HCT116 (cell line): ENCODE data around the gene HOXA1. TPM values are rescaled to one million over a fixed set of nuclear protein-coding genes. Genes with fewer than 3 reads are reported as not detected.

Experiments
- ATAC-seq: fragments of 200-7000 bp; cut with Tn5 transposase; 2 replicates; pipeline ENCODE4 v1.9.1; 2020; ENCODE audit warnings: mild to moderate bottlenecking, moderate library complexity
- BruUV-seq: library from RNA; stranded (reverse); fragments of 400-500 nt; replicated peaks from 2 replicates; lab custom pipeline; 2021; lab: Mats Ljungman, UMichigan
- CTCF ChIA-PET: fragments of 300-600 bp; sonication (Branson Sonifier 250); formaldehyde crosslinking; loops from one replicate; lab custom pipeline; 2021; ENCODE audit warnings: antibody characterized with exemption; lab: Charles Lee
- POLR2A ChIA-PET: fragments of 300-600, 350-600 bp; sonication (Branson Sonifier 250); formaldehyde crosslinking; loops from one replicate; lab custom pipeline; 2021; ENCODE audit warnings: antibody characterized with exemption; lab: Charles Lee
- RAD21 ChIA-PET, 2 experiments: fragments of 300-600 bp; sonication (Branson Sonifier 250); formaldehyde crosslinking; loops; one replicate each; lab custom pipeline; 2023; ENCODE audit warnings: low total read pairs in 2 of 2; ENCODE audit not compliant: uncharacterized antibody in 2 of 2, unreplicated experiment in 2 of 2, low non-redundant PET in 1 of 2; lab: Charles Lee
- DNase-seq: peaks from one replicate; pipeline ENCODE4 v3.0.0-alpha.2; 2010; ENCODE audit warnings: low read depth, low spot score
- H2AFZ ChIP-seq: fragments of 200-600 bp; shearing (Covaris generic), sonication (generic); 2 replicates; pipeline ENCODE4 v1.6.1; 2017; ENCODE audit warnings: low read depth, mixed run types, mixed read lengths, antibody characterized with exemption, low read length; ENCODE audit not compliant: poor library complexity, severe bottlenecking
- H3K27ac ChIP-seq: 2 replicates; pipeline ENCODE4 v1.5.1; 2012; ENCODE audit warnings: low read depth, low read length
- H3K27me3 ChIP-seq: fragments of 200-600 bp; sonication (generic); 2 replicates; pipeline ENCODE4 v1.6.1; 2016; ENCODE audit warnings: mixed run types, low read length, mixed read lengths; ENCODE audit not compliant: insufficient read depth
- H3K36me3 ChIP-seq, 2 experiments: fragments of 200-500 bp in 1 of 2; fragments of 200-600 bp in 1 of 2; sonication (Bioruptor generic) in 1 of 2; sonication (generic) in 1 of 2; 2 replicates each; pipeline versions ENCODE4 v1.5.1 to v1.6.1; 2014 to 2016; ENCODE audit warnings: low read length in 2 of 2, inconsistent platforms in 1 of 2, mixed read lengths in 1 of 2, mixed run types in 1 of 2; ENCODE audit not compliant: insufficient read depth in 2 of 2, control insufficient read depth in 1 of 2
- H3K4me1 ChIP-seq, 2 experiments: fragments of 200-600 bp in 1 of 2; sonication (generic) in 1 of 2; 2 replicates each; pipeline versions ENCODE4 v1.5.1 to v1.6.1; 2012 to 2017; ENCODE audit warnings: low read length in 2 of 2, inconsistent platforms in 1 of 2, mild to moderate bottlenecking in 1 of 2, mixed read lengths in 1 of 2, mixed run types in 1 of 2, moderate library complexity in 1 of 2; ENCODE audit not compliant: insufficient read depth in 2 of 2, control insufficient read depth in 1 of 2
- H3K4me2 ChIP-seq: fragments of 200-600 bp; sonication (generic); 2 replicates; pipeline ENCODE4 v1.6.1; 2017; ENCODE audit warnings: mixed run types, low read length, mixed read lengths
- H3K4me3 ChIP-seq, 2 experiments: fragments of 200-600 bp in 1 of 2; sonication (generic) in 1 of 2; replicated peaks in 1 of 2; 2 replicates each; pipeline ENCODE4 v1.5.1; 2011 to 2016; ENCODE audit warnings: low read length in 2 of 2, control low read depth in 1 of 2, low read depth in 1 of 2, mild to moderate bottlenecking in 1 of 2, mixed read lengths in 1 of 2, mixed run types in 1 of 2
- H3K79me2 ChIP-seq: fragments of 200-600 bp; sonication (generic); 2 replicates; pipeline ENCODE4 v1.6.1; 2017; ENCODE audit warnings: mild to moderate bottlenecking, mixed run types, low read length, moderate library complexity, mixed read lengths; ENCODE audit not compliant: insufficient read depth
- H3K9ac ChIP-seq: fragments of 200-600 bp; sonication (generic); 2 replicates; pipeline ENCODE4 v1.6.1; 2016; ENCODE audit warnings: low read length, mixed read lengths
- H3K9me2 ChIP-seq: fragments of 200-600 bp; sonication (generic), shearing (Covaris generic); 2 replicates; pipeline ENCODE4 v1.6.1; 2017; ENCODE audit warnings: mixed run types, mild to moderate bottlenecking, moderate library complexity; ENCODE audit not compliant: insufficient read depth
- H3K9me3 ChIP-seq, 2 experiments: fragments of 200-500 bp in 1 of 2; fragments of 200-600 bp in 1 of 2; sonication (Bioruptor generic) in 1 of 2; sonication (generic) in 1 of 2; 2 replicates each; pipeline ENCODE4 v1.6.1; 2014 to 2017; ENCODE audit warnings: low read length in 2 of 2, mixed read lengths in 2 of 2, inconsistent platforms in 1 of 2, low read depth in 1 of 2, mild to moderate bottlenecking in 1 of 2, mixed run types in 1 of 2, moderate library complexity in 1 of 2; ENCODE audit not compliant: control insufficient read depth in 1 of 2, insufficient read depth in 1 of 2
- H4K20me1 ChIP-seq: fragments of 200-600 bp; sonication (generic), shearing (Covaris generic); 2 replicates; pipeline ENCODE4 v1.6.1; 2017; ENCODE audit warnings: mixed run types, mild to moderate bottlenecking, moderate library complexity; ENCODE audit not compliant: insufficient read depth
- CEBPB ChIP-seq: IDR thresholded peaks from 2 replicates; pipeline ENCODE4 v1.6.1; 2012; ENCODE audit warnings: low read depth
- EGR1 ChIP-seq: IDR thresholded peaks from 2 replicates; pipeline ENCODE4 v1.6.1; 2012; ENCODE audit warnings: low read depth
- ELF1 ChIP-seq: IDR thresholded peaks from 2 replicates; pipeline ENCODE4 v1.6.1; 2012; ENCODE audit warnings: low read depth, borderline replicate concordance
- EZH2 ChIP-seq: fragments of 200-600 bp; sonication (generic); IDR thresholded peaks from 2 replicates; pipeline ENCODE4 v1.6.1; 2017; ENCODE audit warnings: antibody characterized with exemption, mixed run types
- EZH2phosphoT487 ChIP-seq: fragments of 200-600 bp; IDR thresholded peaks from 2 replicates; pipeline ENCODE4 v1.6.1; 2018; ENCODE audit warnings: antibody characterized with exemption, borderline replicate concordance
- FOSL1 ChIP-seq: IDR thresholded peaks from 2 replicates; pipeline ENCODE4 v1.6.1; 2012; ENCODE audit warnings: low read depth
- JUND ChIP-seq: IDR thresholded peaks from 2 replicates; pipeline ENCODE4 v1.6.1; 2012
- POLR2A ChIP-seq: IDR thresholded peaks from 2 replicates; pipeline ENCODE4 v1.7.0; 2011; ENCODE audit warnings: borderline replicate concordance; ENCODE audit not compliant: insufficient read depth, insufficient read length; ENCODE audit errors: extremely low read depth
- POLR2AphosphoS5 ChIP-seq: IDR thresholded peaks from 2 replicates; pipeline ENCODE4 v1.6.1; 2011; ENCODE audit warnings: mild to moderate bottlenecking, low read depth, low read length, moderate library complexity
- RAD21 ChIP-seq: IDR thresholded peaks from 2 replicates; pipeline ENCODE4 v1.6.1; 2012; ENCODE audit warnings: low read depth, mild to moderate bottlenecking
- SP1 ChIP-seq: IDR thresholded peaks from 2 replicates; pipeline ENCODE4 v1.6.1; 2012; ENCODE audit warnings: low read depth
- SRF ChIP-seq: IDR thresholded peaks from 2 replicates; pipeline ENCODE4 v1.6.1; 2012; ENCODE audit warnings: low read depth
- TCF7L2 ChIP-seq: IDR thresholded peaks from 2 replicates; pipeline ENCODE4 v1.7.0; 2011; ENCODE audit warnings: borderline replicate concordance, inconsistent platforms; ENCODE audit not compliant: insufficient read depth, insufficient read length; ENCODE audit errors: extremely low read depth
- ZBTB33 ChIP-seq: IDR thresholded peaks from 2 replicates; pipeline ENCODE4 v1.6.1; 2011; ENCODE audit warnings: mild to moderate bottlenecking, low read length, moderate library complexity; ENCODE audit not compliant: insufficient replicate concordance; ENCODE audit errors: extremely low read depth
- ZFX ChIP-seq: fragments of 450-650 bp; IDR thresholded peaks from 2 replicates; pipeline ENCODE4 v1.6.1; 2017
- intact Hi-C: fragments of 100-400 bp; cut with micrococcal nuclease; formaldehyde crosslinking; loops from 2 replicates; pipeline ENCODE4 v1.10.0; 2022
- total RNA-seq: library from RNA; stranded (reverse); gene quantifications from one replicate; pipeline ENCODE4 v1.2.1, GENCODE V29; 2021; ENCODE audit not compliant: unreplicated experiment

Gene HOXA1
- total RNA-seq, 1 experiment from 2014 or later = 2.8 TPM

DNA sequence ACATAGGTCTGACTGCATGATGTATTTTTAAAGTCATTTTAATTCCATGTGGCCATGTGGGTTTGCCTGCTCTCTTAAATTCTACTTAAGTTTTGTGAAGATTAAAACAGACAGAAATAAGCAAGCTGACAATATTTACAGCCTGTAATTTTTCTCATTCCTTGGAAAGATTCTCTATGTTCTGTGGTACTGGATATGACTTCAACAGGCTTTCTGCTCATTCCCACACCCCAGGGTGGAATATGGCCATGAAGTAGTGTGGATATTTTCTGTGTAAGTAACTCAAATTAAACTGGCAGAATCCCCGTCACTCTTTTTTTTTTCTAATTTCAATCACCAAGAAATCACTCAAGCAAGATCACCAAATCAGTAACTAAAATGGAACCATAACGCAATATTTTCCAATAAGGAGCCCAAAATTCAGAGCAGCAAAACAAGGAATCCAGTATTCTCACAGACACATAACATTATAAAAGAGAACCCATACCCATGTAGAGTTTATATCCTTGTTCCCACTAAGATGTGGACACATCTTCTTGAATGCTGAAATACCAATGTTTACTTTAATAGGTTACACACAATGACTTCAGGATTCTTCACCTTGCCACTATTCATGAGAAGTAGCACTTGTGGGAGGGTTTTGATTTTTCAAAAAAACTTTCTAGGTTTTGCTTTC, 42.0 kb upstream of the HOXA1 start (continued):
- TF ChIP-seq TCF7L2 = no peak

DNA sequence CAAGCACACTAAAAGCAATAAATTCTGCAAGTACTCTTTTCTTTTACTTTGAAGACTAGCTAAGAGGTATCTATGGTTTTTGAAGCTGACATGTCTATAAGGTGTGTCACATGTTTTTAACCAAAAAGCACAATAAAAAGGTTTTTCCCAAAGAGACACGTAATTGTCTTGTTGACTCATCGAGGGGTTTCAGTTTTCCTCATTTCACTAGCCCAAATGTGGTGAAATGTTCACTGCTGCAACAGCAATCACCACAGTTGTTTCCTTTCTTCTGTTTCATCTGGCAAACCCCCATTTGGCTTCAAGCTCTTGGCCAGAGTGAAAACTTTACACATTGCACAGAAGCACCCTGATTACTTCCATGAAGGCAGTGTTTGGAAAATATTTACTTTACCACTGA, 38.6 kb upstream of the HOXA1 start:
- peak overlapping the region; percentile 5; the same call in 1 of the 2 replicates for H3K27ac ChIP-seq
- no peak overlapping the region for H2AFZ ChIP-seq
- no peak for ATAC-seq
- no peaks in the 10 kb centered on the region for H3K79me2 ChIP-seq
- RAD21 ChIA-PET = interaction anchor here in 1 of 2 experiments (1.2 kb wide), 1 partner anchor 19 kb away, joined by 4 read pairs; no protein-coding TSS in a partner anchor
- intact Hi-C loops = no loop called here
- no peaks in the 10 kb centered on the region for H3K9me3 ChIP-seq
- no peak for DNase-seq
- H3K27me3 ChIP-seq = no peaks in the 10 kb centered on the region
- no peak for TF ChIP-seq EGR1
- no peak for TF ChIP-seq EZH2phosphoT487
- no peak for TF ChIP-seq POLR2A
- TF ChIP-seq CEBPB = peak; percentile 63
- TF ChIP-seq POLR2AphosphoS5 = no peak
- no peak for TF ChIP-seq TCF7L2
- no peak for TF ChIP-seq ZFX
- peak; percentile 56 for TF ChIP-seq JUND
- no peak for TF ChIP-seq SRF
- no peak for TF ChIP-seq RAD21
- no peak for TF ChIP-seq ZBTB33
- TF ChIP-seq FOSL1 = peak; percentile 37
- no peak for TF ChIP-seq EZH2
- TF ChIP-seq SP1 = peak; percentile 44
- no peak for TF ChIP-seq ELF1
- H3K4me1 ChIP-seq = peaks cover 41 to 81% of the 10 kb centered on the region in 2 experiments
- BruUV-seq = no TSS peak
- POLR2A ChIA-PET = no interaction called here
- CTCF ChIA-PET = interaction anchor here (0.9 to 1.3 kb wide), 2 partner anchors 27 to 280 kb away, joined by 3 read pairs; no protein-coding TSS in a partner anchor
- H3K36me3 ChIP-seq = no peaks in the 10 kb centered on the region
- H3K4me2 ChIP-seq = peak overlapping the region; percentile 83
- H4K20me1 ChIP-seq = no peaks in the 10 kb centered on the region
- H3K9ac ChIP-seq = peak overlapping the region; percentile 55; the same call in 1 of the 2 replicates
- peak overlapping the region in 1 of 2 experiments; percentile 22; a peak in 1 of 4 replicates for H3K4me3 ChIP-seq
- no peaks in the 10 kb centered on the region for H3K9me2 ChIP-seq
